HG02642 (cell line): Measurements from ENCODE around the gene TRIM7.
"Not testable (repeated sequence)": the region's sequence is repeated elsewhere in the genome, so short reads cannot be mapped to it uniquely, and the experiment has no call there.

Experiments used
- ATAC-seq: cut with Tn5 transposase; IDR thresholded peaks from one replicate; pipeline ENCODE4 v1.9.1; 2021; ENCODE audit warnings: mild to moderate bottlenecking; ENCODE audit not compliant: unreplicated experiment, poor library complexity

TRIM7 gene

GRCh38 chr5:181181650-181182565, 23.1 kb downstream of the TRIM7 start:
- ATAC-seq = peak; percentile 50

- not testable (repeated sequence) for ATAC-seq
Measured at GRCh38 chr5:181177559-181177958, 27.4 kb downstream of the TRIM7 start.

DNA sequence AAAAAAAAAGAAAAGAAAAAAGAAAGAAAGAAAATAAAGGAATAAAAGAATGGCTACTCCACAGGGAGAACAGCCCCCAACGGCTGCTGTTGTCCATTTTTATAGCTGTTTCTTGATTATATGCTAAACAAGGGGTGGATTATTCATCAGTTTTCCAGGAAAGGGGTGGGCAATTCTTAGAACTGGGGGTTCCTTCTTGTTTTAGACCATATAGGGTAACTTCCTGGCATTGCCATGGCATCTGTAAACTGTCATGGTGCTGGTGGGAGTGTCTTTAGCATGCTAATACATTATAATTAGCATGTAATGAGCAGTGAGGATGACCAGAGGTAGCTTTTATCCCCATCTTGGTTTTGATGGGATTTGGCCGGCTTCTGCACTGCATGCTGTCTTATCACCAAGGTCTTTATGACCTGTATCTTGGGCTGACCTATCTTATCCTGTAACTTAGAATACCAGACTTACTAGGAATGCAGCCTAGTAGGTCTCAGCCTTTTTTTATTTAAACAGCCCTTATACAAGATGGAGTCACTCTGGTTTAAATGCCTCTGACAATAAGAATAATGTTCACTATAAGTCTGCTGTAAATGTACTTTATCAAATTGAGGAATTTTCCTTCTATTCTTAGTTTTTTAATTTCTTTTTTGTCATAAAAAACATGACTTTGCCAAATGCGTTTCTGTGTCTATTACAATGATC, 28.6 kb downstream of the TRIM7 start:
- no peak for ATAC-seq

DNA sequence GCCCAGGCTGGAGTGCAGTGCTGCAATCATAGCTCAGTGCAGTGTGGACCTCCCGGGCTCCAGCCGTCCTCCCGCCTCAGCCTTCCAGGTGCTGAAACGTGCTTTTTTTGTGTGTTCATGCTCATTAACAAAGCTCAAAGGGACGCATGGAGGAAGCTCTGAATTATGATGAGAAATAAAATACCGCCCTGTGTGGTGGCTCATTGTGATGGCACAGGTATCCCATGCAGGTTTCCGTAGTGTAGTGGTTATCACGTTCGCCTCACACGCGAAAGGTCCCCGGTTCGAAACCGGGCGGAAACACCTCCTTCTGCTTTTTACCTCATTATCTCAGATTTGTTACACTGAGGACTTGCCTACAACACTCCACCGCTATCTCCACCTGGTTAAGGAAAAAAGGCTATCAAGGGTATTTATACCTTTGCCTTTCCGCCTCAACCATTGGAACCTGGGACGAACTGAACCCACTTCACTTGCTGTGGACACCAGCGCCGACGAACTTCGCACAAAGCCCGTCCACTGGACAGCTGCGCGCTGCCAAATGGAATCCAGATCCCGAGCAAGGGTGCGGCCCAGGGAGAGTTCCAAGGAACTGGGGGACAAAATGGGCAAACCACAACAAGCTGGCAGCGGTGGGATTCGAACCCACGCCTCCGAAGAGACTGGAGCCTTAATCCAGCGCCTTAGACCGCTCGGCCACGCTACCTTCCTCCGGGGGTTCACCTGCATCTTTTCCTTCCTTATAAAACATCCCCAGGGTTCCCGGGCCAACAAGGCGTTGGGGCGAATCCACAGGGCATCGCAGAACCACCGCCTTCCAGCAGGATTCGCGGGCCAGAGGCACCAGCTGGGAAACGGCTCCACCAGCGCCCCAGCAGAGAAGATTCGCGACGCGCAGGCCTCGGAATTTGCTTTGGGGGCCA, 31.3 kb downstream of the TRIM7 start:
- peak; percentile 47 for ATAC-seq

GRCh38 chr5:181173027-181173419, 32.0 kb downstream of the TRIM7 start:
- ATAC-seq = peak; percentile 27

DNA sequence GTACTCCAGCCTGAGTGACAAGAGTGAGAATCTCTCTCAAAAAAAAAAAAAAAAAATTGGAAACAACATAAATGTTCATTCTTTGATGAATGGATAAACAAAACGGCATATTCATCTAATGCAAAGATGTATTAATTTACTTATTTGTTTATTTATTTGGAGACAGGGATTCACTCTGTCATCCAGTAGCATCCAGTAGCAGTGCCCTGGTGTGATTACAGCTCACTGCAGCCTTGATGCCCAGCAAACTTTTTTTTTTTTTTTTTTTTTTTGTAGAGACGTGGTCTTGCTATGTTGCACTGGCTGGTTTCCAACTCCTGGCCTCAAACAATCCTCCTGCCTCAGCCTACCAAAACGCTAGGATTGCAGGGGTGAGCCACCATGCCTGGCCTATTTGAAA, 33.2 kb downstream of the TRIM7 start:
- ATAC-seq = no peak

GRCh38 chr5:181170996-181171395, 34.0 kb downstream of the TRIM7 start:
- ATAC-seq = no peak

DNA sequence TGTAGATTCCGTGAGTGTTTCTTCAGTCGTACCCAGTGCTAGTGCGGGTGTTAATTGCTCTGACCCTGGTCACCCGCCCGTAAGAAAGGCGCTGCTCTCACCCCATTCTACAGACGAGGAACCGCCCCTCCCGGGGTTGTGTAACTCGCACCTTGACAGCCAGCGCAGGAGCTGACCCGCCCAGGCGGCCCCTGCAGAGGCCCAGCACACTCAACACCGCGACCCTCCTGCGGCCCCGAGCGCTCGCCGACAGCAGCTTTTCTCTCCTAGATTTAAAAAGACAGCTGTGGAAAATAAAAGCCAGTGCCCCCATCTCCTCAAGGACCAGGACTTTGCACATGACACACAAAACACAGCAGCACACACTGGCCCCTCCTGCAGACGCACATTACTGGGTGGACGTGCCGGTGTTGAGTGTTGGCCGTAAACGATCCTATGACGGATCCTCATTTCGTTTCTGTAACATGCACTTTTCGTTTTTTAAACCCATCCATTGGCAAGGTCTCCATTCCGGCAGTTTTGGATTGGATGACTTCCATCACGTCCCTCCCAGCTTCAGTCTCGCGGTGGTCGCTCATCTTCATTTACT, 34.7 kb downstream of the TRIM7 start:
- peak; percentile 2 for ATAC-seq

GRCh38 chr5:181169459-181170236, 35.3 kb downstream of the TRIM7 start:
- peak; percentile 49 for ATAC-seq

- no peak for ATAC-seq
Measured at GRCh38 chr5:181168595-181169118, 36.3 kb downstream of the TRIM7 start.

DNA sequence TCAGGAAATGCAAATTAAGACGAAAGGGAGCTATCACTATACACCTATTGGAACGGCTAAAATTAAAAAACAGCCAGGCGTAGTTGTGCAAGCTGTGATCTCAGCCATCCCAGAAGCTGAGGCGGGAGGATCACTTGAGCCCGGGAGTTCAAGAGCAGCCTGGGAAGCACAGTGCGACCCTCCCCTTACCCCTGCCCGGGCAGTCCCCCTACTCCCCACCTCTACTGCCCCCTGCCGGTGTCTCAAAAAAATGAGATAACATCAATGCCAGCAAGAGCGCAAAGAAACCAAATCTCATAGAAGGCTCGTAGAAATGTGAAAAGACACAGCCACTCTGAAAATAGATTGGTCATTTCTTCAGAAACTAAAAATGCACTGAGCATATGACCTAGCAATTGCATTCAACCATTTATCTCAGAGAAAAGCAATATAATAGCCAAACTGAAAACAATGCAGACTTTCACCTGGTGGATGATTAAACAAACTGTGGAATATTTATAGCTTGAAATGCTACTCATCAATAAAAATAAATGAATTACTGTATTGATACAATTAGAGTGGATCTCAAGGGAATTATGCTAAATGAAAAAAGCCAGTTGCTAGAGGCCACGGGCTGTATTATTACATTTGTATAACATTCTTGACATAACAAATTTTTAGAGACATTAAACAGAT, 37.0 kb downstream of the TRIM7 start:
- no peak for ATAC-seq

DNA sequence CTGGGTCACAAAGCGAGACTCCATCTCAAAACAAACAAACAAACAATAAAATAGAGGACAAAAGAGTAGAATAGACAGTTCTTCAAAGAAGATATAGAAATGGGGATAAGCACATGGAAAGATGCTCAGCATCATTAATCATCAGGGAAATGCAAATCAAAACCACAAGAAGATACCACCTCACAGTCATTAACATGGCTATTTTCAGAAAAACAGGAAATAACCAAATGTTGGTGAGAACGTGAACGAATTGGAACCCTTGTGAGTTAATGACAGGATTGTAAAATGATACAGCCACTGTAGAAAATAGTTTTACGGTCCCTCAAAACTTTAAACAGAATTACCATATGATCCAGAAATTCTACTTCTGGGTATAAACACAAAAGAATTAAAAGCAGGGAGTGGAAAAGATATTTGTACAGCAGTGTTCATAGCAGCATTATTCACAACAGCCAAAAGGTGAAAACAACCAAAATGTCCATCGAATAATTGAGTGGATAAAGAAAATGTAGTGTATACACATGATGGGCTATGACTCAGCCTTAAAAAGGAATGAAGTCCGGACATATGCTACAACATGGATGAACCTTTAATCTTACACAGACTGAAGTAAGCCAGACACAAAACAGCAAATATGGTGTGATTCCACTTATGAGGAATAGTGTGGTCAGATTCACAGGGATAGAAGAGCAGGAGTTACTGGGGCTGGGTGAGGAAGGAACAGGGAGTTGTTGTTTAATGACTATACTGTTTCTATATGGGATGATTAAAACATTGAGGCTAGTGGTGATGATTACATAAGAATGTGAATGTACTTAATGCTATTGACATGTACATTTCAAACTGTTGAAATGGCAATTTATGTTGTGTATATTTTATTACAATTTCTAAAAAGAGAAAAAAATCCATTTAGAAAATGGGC, 37.9 kb downstream of the TRIM7 start:
- ATAC-seq = no peak

GRCh38 chr5:181164076-181164952, 40.7 kb downstream of the TRIM7 start:
- no peak for ATAC-seq

GRCh38 chr5:181163487-181164075, 41.4 kb downstream of the TRIM7 start:
- no peak for ATAC-seq

GRCh38 chr5:181161534-181162175, 43.3 kb downstream of the TRIM7 start:
- ATAC-seq = no peak
